ENCODE data around the gene ZNF280C. TPM values are rescaled to one million over a fixed set of nuclear protein-coding genes. Genes with fewer than 3 reads are reported as not detected.

Gene ZNF280C
- total RNA-seq, 4 donors from 2014 or later, result 4.8 to 7.8 (median 6.8) TPM

- Histone ChIP-seq H3K4me1 (no peaks in the 10 kb centered on the region), H3K27ac (no peak overlapping the region), H3K36me3 (no peaks in the 10 kb centered on the region), H3K27me3 (no peaks in the 10 kb centered on the region), H3K9me3 (no peaks in the 10 kb centered on the region), H3K4me3 (replicated peaks in 1 of 3) (no peak overlapping the region)
- intact Hi-C loops (cut with DNase I), result no loop called here
- DNase-seq, result no peak
- TF ChIP-seq POLR2A (IDR thresholded peaks at IDR 0.05) (no peak), CTCF (IDR thresholded peaks at IDR 0.05) (no peak)
- WGBS, 2 donors, result 78 to 80% methylated on average over 7 of the region's 7 CpGs
Observed at GRCh38 chrX:130196466-130196865, 72.2 kb downstream of the ZNF280C start.

DNA sequence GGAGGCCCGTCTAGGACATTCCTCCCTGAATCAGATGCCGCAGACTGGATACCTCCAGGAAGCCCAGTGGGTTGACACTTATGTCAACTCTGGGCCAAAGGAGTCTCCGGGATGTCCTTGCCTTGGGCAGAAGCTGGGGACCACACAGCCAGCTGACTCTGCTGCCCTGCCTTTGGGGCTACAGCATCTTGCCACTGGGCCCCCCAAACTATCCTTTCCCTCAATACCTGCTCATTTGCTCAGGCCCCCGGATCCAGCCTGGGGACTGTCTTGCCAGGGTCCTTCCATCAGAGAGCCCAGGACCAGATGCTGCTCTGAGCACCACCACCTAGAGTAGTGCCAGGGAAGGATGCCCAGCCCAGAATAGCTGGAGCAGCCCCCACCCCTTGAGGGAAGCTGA is 77.9 kb downstream of the ZNF280C start:
- intact Hi-C loops (cut with DNase I), result loop anchor here (5.0 kb wide), 1 partner anchor 108 kb away; no protein-coding TSS in a partner anchor
- Histone ChIP-seq H3K4me3 (replicated peaks in 1 of 3) (no peak overlapping the region), H3K27me3 (no peaks in the 10 kb centered on the region), H3K9me3 (no peaks in the 10 kb centered on the region), H3K36me3 (no peaks in the 10 kb centered on the region), H3K4me1 (no peaks in the 10 kb centered on the region), H3K27ac (no peak overlapping the region)
- 95% methylated on average over 3 of the region's 4 CpGs; no CpG with 5 or more reads in 1 of the 2 donors for WGBS, 2 donors
- TF ChIP-seq POLR2A (IDR thresholded peaks at IDR 0.05) (no peak), CTCF (IDR thresholded peaks at IDR 0.05) (no peak)
- no peak for DNase-seq

DNA sequence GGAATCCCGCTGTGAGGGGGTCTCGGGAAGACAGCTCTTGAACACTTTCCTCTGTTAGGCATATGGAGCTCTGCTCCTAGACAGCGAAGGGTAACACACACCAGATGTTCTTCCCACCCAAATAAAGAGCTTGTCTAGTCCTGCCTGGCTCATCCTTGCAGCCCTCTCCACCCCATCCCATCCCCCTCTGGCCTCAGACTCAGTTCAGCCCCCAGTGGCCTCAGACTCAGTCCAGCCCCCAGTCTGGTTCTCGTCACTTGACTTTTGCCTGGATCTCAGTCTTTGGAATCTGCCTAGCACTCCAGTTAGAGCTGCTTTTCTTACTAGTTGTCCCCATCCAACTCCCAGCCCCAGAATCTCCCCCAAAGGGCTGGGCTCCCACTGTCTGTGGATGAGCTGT is 82.0 kb downstream of the ZNF280C start:
- no peaks in the 10 kb centered on the region for H3K27me3 ChIP-seq
- H3K4me3 ChIP-seq (replicated peaks in 1 of 3), result no peak overlapping the region
- TF ChIP-seq POLR2A (IDR thresholded peaks at IDR 0.05), result no peak
- no peak for TF ChIP-seq CTCF (IDR thresholded peaks at IDR 0.05)
- no peak overlapping the region for H3K27ac ChIP-seq
- H3K36me3 ChIP-seq, result no peaks in the 10 kb centered on the region
- no peak for DNase-seq
- H3K9me3 ChIP-seq, result no peaks in the 10 kb centered on the region
- 62 to 71% methylated on average over 2 to 4 of the region's 4 CpGs for WGBS, 2 donors
- intact Hi-C loops (cut with DNase I), result no loop called here
- no peaks in the 10 kb centered on the region for H3K4me1 ChIP-seq

DNA sequence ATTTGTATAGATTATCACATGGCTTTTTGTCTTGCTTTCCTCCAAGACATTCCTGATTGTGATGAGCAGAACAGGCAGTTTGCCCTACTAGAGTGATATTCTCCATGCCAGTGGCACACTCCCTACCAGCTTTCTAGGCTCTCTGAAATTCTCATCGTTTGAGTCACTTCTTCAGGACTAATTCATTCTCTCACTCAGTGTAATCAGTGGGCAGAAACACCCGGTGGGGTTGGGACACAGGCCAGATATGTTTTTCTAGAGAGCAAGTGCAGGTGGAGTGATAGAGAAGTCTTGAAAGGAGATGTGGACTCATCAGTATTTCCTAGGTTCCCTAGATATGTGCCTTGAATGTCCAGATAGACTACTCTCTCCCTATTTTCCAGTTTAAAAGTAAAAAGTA is 83.8 kb downstream of the ZNF280C start:
- WGBS, 2 donors, result 55 to 74% methylated on average over 2 of the region's 2 CpGs
- H3K27ac ChIP-seq, result no peak overlapping the region
- no peaks in the 10 kb centered on the region for H3K27me3 ChIP-seq
- H3K4me3 ChIP-seq (replicated peaks in 1 of 3), result no peak overlapping the region
- H3K4me1 ChIP-seq, result no peaks in the 10 kb centered on the region
- no peaks in the 10 kb centered on the region for H3K9me3 ChIP-seq
- intact Hi-C loops (cut with DNase I), result no loop called here
- H3K36me3 ChIP-seq, result no peaks in the 10 kb centered on the region
- no peak for TF ChIP-seq POLR2A (IDR thresholded peaks at IDR 0.05)
- no peak for TF ChIP-seq CTCF (IDR thresholded peaks at IDR 0.05)
- no peak for DNase-seq

DNA sequence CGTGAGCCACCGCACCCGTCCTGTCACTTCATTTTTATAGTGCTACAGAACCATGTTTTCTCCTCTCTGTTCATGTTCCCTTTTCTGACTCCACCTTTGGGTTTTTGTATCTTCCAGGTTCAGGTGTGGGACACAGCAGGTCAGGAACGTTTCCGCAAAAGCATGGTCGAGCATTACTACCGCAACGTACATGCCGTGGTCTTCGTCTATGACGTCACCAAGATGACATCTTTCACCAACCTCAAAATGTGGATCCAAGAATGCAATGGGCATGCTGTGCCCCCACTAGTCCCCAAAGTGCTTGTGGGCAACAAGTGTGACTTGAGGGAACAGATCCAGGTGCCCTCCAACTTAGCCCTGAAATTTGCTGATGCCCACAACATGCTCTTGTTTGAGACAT is 84.5 kb downstream of the ZNF280C start:
- TF ChIP-seq CTCF (IDR thresholded peaks at IDR 0.05) (no peak), POLR2A (IDR thresholded peaks at IDR 0.05) (no peak)
- Histone ChIP-seq H3K9me3 (no peaks in the 10 kb centered on the region), H3K4me3 (replicated peaks in 1 of 3) (no peak overlapping the region), H3K36me3 (no peaks in the 10 kb centered on the region), H3K27me3 (no peaks in the 10 kb centered on the region), H3K27ac (no peak overlapping the region), H3K4me1 (no peaks in the 10 kb centered on the region)
- WGBS, 2 donors, result 94% methylated on average over 6 to 11 of the region's 11 CpGs
- intact Hi-C loops (cut with DNase I), result no loop called here
- DNase-seq, result no peak
